Measurements from ENCODE around the gene ALPK3.

ALPK3 gene

DNA sequence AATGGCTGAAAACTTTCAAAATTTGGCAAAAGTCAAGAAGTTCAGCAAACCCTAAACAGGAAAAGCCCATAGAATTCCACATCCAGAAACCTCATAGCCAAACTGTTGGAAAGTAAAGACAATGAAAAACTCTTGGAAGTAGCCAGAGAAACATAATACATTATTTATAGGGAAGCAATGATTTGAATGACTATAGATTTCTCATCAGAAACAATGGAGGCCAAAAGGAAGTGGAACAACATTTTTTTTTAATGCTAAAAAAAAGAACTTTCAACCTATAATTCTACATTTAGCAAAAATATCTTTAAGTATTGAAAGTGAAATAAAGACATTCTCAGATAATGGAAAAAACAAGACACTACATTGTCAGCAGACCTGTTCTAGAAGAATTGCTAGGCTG, 30.2 kb downstream of the ALPK3 start:
- Histone ChIP-seq H3K36me3 (peaks cover 17% of the 10 kb centered on the region), H3K9me3 (ENCODE audit: severe bottlenecking) (no peaks in the 10 kb centered on the region), H3K4me3 (ENCODE audit: low read depth, low read length) (no peak overlapping the region), H3K27me3 (ENCODE audit: insufficient read depth, low read depth, severe bottlenecking) (no peaks in the 10 kb centered on the region), H3K27ac (no peak overlapping the region)
- no peak for DNase-seq
- TF ChIP-seq, protein P1, sequence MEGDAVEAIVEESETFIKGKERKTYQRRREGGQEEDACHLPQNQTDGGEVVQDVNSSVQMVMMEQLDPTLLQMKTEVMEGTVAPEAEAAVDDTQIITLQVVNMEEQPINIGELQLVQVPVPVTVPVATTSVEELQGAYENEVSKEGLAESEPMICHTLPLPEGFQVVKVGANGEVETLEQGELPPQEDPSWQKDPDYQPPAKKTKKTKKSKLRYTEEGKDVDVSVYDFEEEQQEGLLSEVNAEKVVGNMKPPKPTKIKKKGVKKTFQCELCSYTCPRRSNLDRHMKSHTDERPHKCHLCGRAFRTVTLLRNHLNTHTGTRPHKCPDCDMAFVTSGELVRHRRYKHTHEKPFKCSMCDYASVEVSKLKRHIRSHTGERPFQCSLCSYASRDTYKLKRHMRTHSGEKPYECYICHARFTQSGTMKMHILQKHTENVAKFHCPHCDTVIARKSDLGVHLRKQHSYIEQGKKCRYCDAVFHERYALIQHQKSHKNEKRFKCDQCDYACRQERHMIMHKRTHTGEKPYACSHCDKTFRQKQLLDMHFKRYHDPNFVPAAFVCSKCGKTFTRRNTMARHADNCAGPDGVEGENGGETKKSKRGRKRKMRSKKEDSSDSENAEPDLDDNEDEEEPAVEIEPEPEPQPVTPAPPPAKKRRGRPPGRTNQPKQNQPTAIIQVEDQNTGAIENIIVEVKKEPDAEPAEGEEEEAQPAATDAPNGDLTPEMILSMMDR (IDR thresholded peaks at IDR 0.05; ENCODE audit: low read depth, low read length): no peak

DNA sequence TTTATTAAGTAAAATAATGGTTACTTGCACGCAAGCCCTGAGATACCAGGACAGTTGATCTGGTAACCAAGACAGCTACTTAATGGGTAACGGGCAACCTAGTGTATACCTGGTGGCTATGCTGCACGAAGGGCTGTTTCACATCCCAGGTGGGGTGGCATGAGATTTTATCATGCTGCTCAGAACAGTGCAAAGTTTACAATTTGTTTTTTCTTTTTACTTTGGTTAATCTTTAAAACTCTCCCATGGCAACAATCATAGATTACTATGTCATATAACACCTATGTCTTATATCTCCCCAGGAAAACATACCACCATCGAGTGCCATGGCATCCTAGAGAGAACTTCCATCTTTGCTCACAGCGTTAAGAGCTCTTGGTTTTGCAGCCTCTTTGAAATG, 35.1 kb downstream of the ALPK3 start:
- H3K27me3 ChIP-seq (ENCODE audit: insufficient read depth, low read depth, severe bottlenecking): no peaks in the 10 kb centered on the region
- no peak overlapping the region for H3K4me3 ChIP-seq (ENCODE audit: low read depth, low read length)
- no peaks in the 10 kb centered on the region for H3K9me3 ChIP-seq (ENCODE audit: severe bottlenecking)
- TF ChIP-seq, protein P1 (IDR thresholded peaks at IDR 0.05; ENCODE audit: low read depth, low read length): no peak
- H3K27ac ChIP-seq: no peak overlapping the region
- no peak for DNase-seq
- H3K36me3 ChIP-seq: peaks cover 25% of the 10 kb centered on the region

DNA sequence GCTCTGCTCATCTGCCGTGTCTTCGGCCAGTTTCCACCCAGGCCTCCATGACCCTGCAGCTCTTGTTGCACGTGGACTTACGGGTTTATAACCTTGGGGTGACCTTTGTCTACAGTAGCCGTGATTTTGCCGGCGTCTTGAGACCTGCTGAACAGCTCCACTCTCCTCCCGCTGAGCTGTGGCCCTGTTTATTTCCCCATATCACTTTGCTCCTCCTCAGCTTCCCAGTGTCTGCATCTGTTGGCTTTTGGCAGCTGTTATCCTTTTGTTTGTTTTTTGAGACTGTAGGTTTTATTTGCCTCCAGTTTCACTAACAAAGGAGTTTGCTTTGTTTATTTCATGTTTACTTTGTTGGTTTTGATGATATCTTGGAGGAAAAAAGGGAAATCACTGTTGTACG, 38.0 kb downstream of the ALPK3 start:
- no peak overlapping the region for H3K27ac ChIP-seq
- H3K9me3 ChIP-seq (ENCODE audit: severe bottlenecking): no peaks in the 10 kb centered on the region
- peaks cover 41% of the 10 kb centered on the region for H3K36me3 ChIP-seq

DNA sequence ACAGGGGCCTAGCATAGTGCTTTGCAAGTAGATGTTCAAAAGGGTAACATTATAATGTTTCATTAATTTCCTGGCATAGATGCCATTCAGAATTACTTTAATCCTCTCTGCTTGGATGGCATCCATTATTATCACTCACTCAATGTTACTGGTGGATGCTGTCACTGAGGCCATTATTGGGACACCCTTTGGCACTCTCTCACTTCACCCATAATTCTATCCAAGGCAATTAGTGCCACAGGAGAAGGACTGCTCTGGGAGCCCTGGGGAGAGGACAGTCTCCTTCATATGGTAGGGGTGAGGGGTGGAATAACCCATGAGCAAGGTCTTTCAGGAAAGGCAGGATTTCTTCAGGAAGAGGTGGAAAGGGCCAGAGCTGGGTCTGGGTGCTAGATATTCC, 38.6 kb downstream of the ALPK3 start:
- no peak overlapping the region for H3K27ac ChIP-seq
- TF ChIP-seq, protein P1 (IDR thresholded peaks at IDR 0.05; ENCODE audit: low read depth, low read length): no peak
- peaks cover 46% of the 10 kb centered on the region for H3K36me3 ChIP-seq
- no peaks in the 10 kb centered on the region for H3K9me3 ChIP-seq (ENCODE audit: severe bottlenecking)
- no peak for DNase-seq
- H3K27me3 ChIP-seq (ENCODE audit: insufficient read depth, low read depth, severe bottlenecking): no peaks in the 10 kb centered on the region
- no peak overlapping the region for H3K4me3 ChIP-seq (ENCODE audit: low read depth, low read length)

More for the DNA sequence above, 38.0 kb downstream of the ALPK3 start:
- DNase-seq: no peak
- TF ChIP-seq, protein P1 (IDR thresholded peaks at IDR 0.05; ENCODE audit: low read depth, low read length): no peak
- no peak overlapping the region for H3K4me3 ChIP-seq (ENCODE audit: low read depth, low read length)
- H3K27me3 ChIP-seq (ENCODE audit: insufficient read depth, low read depth, severe bottlenecking): no peaks in the 10 kb centered on the region

DNA sequence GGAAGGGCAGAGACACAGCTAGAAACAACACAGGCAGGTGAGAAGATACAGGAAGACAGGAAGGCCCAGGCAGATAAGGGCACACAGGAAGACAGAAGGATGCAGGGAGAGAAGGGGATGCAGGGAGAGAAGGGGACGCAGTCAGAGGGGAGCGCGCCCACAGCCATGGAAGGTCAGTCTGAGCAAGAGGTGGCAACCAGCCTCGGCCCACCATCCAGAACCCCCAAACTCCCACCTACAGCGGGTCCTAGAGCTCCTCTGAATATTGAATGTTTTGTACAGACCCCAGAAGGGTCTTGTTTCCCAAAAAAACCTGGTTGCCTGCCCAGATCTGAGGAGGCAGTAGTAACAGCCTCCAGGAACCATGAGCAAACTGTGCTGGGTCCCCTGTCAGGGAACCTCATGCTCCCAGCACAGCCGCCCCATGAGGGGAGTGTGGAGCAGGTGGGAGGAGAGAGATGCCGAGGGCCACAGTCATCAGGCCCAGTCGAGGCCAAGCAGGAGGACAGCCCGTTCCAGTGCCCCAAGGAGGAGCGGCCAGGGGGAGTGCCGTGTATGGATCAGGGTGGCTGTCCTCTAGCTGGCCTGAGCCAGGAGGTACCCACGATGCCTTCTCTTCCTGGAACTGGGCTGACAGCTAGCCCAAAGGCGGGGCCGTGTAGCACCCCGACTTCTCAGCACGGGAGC, 39.7 kb downstream of the ALPK3 start:
- no peaks in the 10 kb centered on the region for H3K9me3 ChIP-seq (ENCODE audit: severe bottlenecking)
- H3K27ac ChIP-seq: no peak overlapping the region
- TF ChIP-seq, protein P1 (IDR thresholded peaks at IDR 0.05; ENCODE audit: low read depth, low read length): no peak
- no peak overlapping the region for H3K4me3 ChIP-seq (ENCODE audit: low read depth, low read length)
- no peaks in the 10 kb centered on the region for H3K27me3 ChIP-seq (ENCODE audit: insufficient read depth, low read depth, severe bottlenecking)
- peaks cover 49% of the 10 kb centered on the region for H3K36me3 ChIP-seq
- no peak for DNase-seq
